ENCODE data around the gene HYDIN.

GRCh38 chr16:71254832-71255525 lies 24.5 kb upstream of the HYDIN start:
- TF ChIP-seq POLR2AphosphoS5 (IDR thresholded peaks at IDR 0.05; ENCODE audit: low read depth, low read length) (no peak), REST (IDR thresholded peaks at IDR 0.05; ENCODE audit: insufficient read depth in 1 of 2, low read depth in 2 of 2, low read length in 2 of 2) (no peak), TAF1 (IDR thresholded peaks at IDR 0.05; ENCODE audit: borderline replicate concordance, insufficient read depth, low read length) (no peak), FOXP2 (optimal IDR thresholded peaks at IDR 0.05; ENCODE audit: borderline replicate concordance, extremely low read depth, extremely low read length, insufficient read depth) (no peak)
